Measurements from ENCODE around the gene RYR3. TPM values are rescaled to one million over a fixed set of nuclear protein-coding genes. Genes with fewer than 3 reads are reported as not detected.

The RYR3 gene
- total and polyA plus RNA-seq, 9 donors = 11.9 to 48.1 (median 33.2) TPM

DNA sequence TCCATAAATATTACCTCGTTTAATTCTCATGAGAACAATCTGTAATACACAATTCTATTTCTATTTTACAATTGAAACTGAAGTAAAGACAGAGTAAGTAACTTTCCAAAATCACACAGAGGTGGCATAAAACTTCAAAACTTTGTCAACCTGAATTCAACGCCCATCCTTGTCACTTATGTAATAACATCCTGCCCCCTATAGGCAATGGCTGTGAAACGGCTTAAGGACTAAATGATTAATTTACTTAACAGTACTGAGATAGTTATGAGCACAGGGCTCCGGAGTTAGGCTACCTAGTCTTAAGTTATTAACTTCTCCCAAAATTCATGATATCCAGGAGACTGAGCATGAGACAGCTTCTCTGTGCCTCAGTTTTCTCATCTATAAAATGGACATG, 364.5 kb downstream of the RYR3 start:
- Histone ChIP-seq H3K36me3 (ENCODE audit: control insufficient read depth, insufficient read depth, low read length) (no peaks in the 10 kb centered on the region), H3K9me3 (replicated peaks; ENCODE audit: control insufficient read depth, low read depth, low read length) (no peaks in the 10 kb centered on the region), H3K4me1 (ENCODE audit: control insufficient read depth, insufficient read depth, low read length) (peaks cover 2% of the 10 kb centered on the region), H3K27me3 (ENCODE audit: control insufficient read depth, insufficient read depth, low read length) (no peaks in the 10 kb centered on the region), H3K27ac (ENCODE audit: low read length) (no peak overlapping the region), H3K4me3 (ENCODE audit: low read length) (no peak overlapping the region)
- 20% methylated on average over 1 of the region's 4 CpGs for WGBS (ENCODE audit: insufficient coverage)
- peak; percentile 5 for DNase-seq

DNA sequence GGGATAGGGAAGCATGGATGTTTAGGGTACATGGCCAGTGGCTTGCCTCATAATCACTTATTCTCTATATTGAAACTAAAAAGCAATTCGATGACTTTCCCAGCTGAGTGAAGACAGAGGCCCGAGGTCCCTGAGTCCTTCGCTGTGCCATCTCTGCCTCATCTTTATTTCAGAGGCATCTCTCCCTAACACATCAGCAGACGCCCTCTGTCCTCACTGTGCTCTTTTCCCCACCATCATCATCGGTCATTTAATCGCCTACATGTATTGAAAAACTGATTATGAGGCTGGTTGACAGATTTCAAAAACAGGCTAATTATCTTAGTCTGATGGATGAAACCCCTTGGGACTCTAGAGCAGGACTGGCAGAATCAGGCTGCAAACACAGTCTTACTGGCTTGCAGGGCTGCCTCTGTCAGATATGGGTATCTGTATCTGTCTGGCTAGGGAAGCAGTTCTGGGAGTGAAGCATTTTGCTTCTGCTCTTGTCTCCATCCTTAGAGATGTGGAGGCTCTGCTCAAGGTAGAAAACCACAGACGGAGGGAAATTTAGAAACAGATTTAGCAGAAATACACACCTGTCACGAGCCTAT, 366.6 kb downstream of the RYR3 start:
- WGBS (ENCODE audit: insufficient coverage) = 96% methylated on average over 4 of the region's 8 CpGs
- H3K4me1 ChIP-seq (ENCODE audit: control insufficient read depth, insufficient read depth, low read length) = peaks cover 2% of the 10 kb centered on the region
- H3K27me3 ChIP-seq (ENCODE audit: control insufficient read depth, insufficient read depth, low read length) = no peaks in the 10 kb centered on the region
- no peak overlapping the region for H3K4me3 ChIP-seq (ENCODE audit: low read length)
- DNase-seq = no peak
- H3K9me3 ChIP-seq (replicated peaks; ENCODE audit: control insufficient read depth, low read depth, low read length) = no peaks in the 10 kb centered on the region
- H3K27ac ChIP-seq (ENCODE audit: low read length) = no peak overlapping the region
- no peaks in the 10 kb centered on the region for H3K36me3 ChIP-seq (ENCODE audit: control insufficient read depth, insufficient read depth, low read length)

DNA sequence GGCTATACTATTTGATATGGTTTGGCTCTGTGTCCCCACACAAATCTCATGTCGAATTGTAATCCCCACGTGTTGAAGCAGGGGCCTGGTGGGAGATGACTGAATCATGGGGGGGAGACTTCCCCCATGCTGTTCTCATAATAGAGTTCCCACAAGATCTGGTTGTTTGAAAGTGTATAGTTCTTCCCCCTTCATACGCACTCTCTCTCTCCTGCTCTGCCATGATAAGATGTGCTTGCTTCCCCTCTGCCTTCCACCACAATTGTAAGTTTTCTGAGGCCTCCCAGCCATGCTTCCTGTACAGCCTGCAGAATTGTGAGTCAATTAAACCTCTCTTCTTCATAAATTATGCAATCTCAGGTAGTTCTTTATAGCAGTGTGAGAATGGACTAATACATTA, 367.4 kb downstream of the RYR3 start:
- H3K27ac ChIP-seq (ENCODE audit: low read length) = no peak overlapping the region
- H3K4me1 ChIP-seq (ENCODE audit: control insufficient read depth, insufficient read depth, low read length) = peaks cover 2% of the 10 kb centered on the region
- H3K27me3 ChIP-seq (ENCODE audit: control insufficient read depth, insufficient read depth, low read length) = no peaks in the 10 kb centered on the region
- H3K4me3 ChIP-seq (ENCODE audit: low read length) = no peak overlapping the region
- DNase-seq = no peak
- WGBS (ENCODE audit: insufficient coverage) = no CpG with 5 or more reads among the region's 3 CpGs
- no peaks in the 10 kb centered on the region for H3K36me3 ChIP-seq (ENCODE audit: control insufficient read depth, insufficient read depth, low read length)
- H3K9me3 ChIP-seq (replicated peaks; ENCODE audit: control insufficient read depth, low read depth, low read length) = no peaks in the 10 kb centered on the region

DNA sequence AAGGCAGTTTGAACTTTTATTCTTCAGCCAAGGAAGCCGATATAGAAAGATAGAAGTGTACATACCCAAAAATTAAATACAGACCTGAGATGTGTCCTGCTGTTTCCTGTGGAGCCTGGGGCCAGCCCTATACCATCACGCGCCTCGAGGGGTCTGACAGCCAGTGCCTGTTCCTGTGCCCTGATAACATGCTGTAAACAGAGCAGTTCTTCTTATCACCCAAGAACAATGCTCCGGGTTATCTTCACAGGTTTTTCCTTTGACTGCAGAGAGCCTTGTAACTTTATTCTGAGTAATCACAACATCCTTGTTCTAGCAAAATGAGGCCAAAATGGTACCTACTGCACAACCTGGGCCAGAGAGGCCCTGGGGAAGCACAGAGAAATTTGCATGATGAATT, 367.8 kb downstream of the RYR3 start:
- no peak overlapping the region for H3K27ac ChIP-seq (ENCODE audit: low read length)
- no peak for DNase-seq
- no peaks in the 10 kb centered on the region for H3K9me3 ChIP-seq (replicated peaks; ENCODE audit: control insufficient read depth, low read depth, low read length)
- no peaks in the 10 kb centered on the region for H3K27me3 ChIP-seq (ENCODE audit: control insufficient read depth, insufficient read depth, low read length)
- H3K4me3 ChIP-seq (ENCODE audit: low read length) = no peak overlapping the region
- H3K4me1 ChIP-seq (ENCODE audit: control insufficient read depth, insufficient read depth, low read length) = peaks cover 2% of the 10 kb centered on the region
- H3K36me3 ChIP-seq (ENCODE audit: control insufficient read depth, insufficient read depth, low read length) = no peaks in the 10 kb centered on the region
- WGBS (ENCODE audit: insufficient coverage) = 53% methylated on average over 4 of the region's 5 CpGs

DNA sequence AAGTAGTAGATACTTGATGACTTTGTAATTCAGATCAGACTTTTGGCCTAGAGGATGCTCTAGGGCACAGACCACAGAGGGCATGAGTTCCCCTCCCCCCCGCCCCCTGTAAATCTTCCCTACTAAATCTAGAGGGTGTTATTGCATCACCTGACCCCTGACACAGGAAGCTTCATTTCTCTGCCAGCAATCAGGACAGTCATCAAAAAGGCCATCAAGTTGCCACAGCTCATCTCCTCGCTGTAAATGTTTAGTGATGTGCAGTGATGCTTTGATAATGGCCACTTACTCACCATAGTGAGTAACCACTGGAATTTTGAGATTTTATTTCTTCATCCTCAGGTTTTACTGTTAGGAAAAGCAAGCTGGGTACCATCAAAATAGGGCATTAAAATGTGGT, 368.3 kb downstream of the RYR3 start:
- Histone ChIP-seq H3K4me1 (ENCODE audit: control insufficient read depth, insufficient read depth, low read length) (peaks cover 2% of the 10 kb centered on the region), H3K27ac (ENCODE audit: low read length) (no peak overlapping the region), H3K27me3 (ENCODE audit: control insufficient read depth, insufficient read depth, low read length) (no peaks in the 10 kb centered on the region), H3K4me3 (ENCODE audit: low read length) (no peak overlapping the region), H3K9me3 (replicated peaks; ENCODE audit: control insufficient read depth, low read depth, low read length) (no peaks in the 10 kb centered on the region), H3K36me3 (ENCODE audit: control insufficient read depth, insufficient read depth, low read length) (no peaks in the 10 kb centered on the region)
- no CpG with 5 or more reads among the region's 2 CpGs for WGBS (ENCODE audit: insufficient coverage)
- no peak for DNase-seq

DNA sequence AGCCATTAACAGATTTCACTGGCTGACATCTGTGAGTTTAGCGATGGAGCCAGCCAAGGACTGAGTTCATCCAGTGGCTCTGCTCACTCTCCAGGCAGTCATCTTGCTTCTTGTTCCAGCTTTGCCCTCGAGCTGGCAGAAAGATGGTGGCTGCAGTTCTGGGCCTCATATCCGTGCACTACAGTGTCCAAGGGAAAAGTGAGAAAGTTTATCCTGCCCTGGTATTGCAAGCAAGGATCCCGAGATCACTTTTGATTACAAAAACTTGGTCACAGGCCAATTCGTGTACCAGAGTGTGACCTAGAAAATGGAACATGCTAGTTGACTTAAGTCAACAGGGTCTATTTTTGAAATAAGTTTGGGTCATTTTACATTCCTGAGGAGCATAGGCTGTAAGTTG, 369.6 kb downstream of the RYR3 start:
- H3K27me3 ChIP-seq (ENCODE audit: control insufficient read depth, insufficient read depth, low read length) = no peaks in the 10 kb centered on the region
- no peak for DNase-seq
- H3K27ac ChIP-seq (ENCODE audit: low read length) = no peak overlapping the region
- no peaks in the 10 kb centered on the region for H3K36me3 ChIP-seq (ENCODE audit: control insufficient read depth, insufficient read depth, low read length)
- H3K4me3 ChIP-seq (ENCODE audit: low read length) = no peak overlapping the region
- H3K4me1 ChIP-seq (ENCODE audit: control insufficient read depth, insufficient read depth, low read length) = peaks cover 2% of the 10 kb centered on the region
- WGBS (ENCODE audit: insufficient coverage) = 69% methylated on average over 5 of the region's 5 CpGs
- H3K9me3 ChIP-seq (replicated peaks; ENCODE audit: control insufficient read depth, low read depth, low read length) = no peaks in the 10 kb centered on the region

DNA sequence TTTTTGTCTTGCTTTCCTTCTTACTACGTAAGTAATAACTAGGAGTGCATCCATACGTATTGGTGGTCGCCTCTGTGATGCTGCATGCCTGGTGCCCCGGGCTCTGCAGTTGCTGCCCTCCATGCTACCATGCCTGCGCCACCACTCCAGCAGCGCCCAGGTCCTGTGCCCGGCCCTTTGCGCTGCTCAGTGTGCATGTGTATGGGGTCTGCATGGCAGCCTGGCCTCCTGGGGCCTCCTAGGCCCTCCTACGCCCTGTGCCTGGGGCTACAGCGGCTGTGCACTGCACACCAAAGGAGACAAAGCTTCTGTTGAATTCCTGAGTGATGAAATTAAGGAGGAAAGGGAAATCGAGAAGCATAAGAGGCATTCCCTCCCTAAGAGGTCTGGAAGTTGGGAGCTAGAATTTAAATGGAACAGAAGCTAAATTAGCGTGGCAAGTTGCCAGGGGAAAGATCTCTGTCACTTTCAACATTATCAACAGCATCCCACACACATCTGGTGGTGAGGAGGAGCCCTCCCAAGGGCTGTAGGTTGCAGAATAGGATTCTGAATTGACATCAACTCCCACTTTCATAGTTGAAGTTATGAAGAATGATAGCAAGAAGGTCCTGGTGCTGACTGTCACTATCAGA, 382.5 kb downstream of the RYR3 start:
- WGBS (ENCODE audit: insufficient coverage) = 59% methylated on average over 7 of the region's 12 CpGs
- Histone ChIP-seq H3K4me3 (ENCODE audit: low read length) (no peak overlapping the region), H3K9me3 (replicated peaks; ENCODE audit: control insufficient read depth, low read depth, low read length) (no peaks in the 10 kb centered on the region), H3K4me1 (ENCODE audit: control insufficient read depth, insufficient read depth, low read length) (no peaks in the 10 kb centered on the region), H3K27ac (ENCODE audit: low read length) (no peak overlapping the region), H3K36me3 (ENCODE audit: control insufficient read depth, insufficient read depth, low read length) (no peaks in the 10 kb centered on the region), H3K27me3 (ENCODE audit: control insufficient read depth, insufficient read depth, low read length) (no peaks in the 10 kb centered on the region)
- no peak for DNase-seq

DNA sequence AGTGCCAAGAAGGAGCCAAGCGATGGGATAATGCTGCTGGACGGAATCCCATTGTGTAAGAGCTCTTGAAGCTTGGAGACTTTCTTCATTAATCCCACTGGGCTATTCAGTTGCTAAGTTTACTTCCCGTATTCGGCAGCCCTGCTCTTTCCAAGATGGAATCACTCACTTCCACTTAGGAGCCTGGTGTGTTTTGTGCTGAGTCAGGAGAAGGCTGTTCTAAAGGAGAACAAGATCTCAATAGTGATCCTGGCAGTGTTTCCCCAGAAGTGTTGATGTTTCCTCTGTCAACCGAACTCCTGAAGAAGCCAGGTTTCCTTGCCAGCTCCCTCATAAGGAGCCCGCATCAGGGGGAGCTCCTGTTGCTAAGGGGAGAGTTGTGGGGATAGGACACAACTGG, 387.4 kb downstream of the RYR3 start:
- no CpG with 5 or more reads among the region's 6 CpGs for WGBS (ENCODE audit: insufficient coverage)
- no peaks in the 10 kb centered on the region for H3K9me3 ChIP-seq (replicated peaks; ENCODE audit: control insufficient read depth, low read depth, low read length)

DNA sequence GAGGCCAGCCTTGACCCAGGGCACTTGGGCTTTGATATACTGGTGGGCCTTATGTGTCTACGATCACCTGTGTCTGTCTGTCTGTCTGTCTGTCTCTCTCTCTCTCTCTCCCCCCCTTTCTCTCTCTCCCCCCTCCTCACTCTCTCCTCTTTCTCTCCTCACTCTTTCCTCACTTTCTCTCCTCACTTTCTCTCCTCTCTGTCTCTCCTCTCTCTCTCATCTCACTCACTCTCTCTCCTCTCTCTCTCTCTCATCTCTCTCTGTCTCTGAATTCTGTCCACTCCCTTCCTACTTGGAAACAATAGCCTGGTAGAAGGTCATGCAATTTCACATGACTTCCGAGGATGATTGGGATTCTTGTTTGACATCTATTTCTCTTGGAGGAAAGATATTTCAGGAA, 388.4 kb downstream of the RYR3 start:
- no peak overlapping the region for H3K4me3 ChIP-seq (ENCODE audit: low read length)
- no peaks in the 10 kb centered on the region for H3K4me1 ChIP-seq (ENCODE audit: control insufficient read depth, insufficient read depth, low read length)
- H3K9me3 ChIP-seq (replicated peaks; ENCODE audit: control insufficient read depth, low read depth, low read length) = no peaks in the 10 kb centered on the region
- WGBS (ENCODE audit: insufficient coverage) = 86% methylated on average over 1 of the region's 2 CpGs
- no peak for DNase-seq
- H3K36me3 ChIP-seq (ENCODE audit: control insufficient read depth, insufficient read depth, low read length) = peaks cover 3% of the 10 kb centered on the region
- H3K27ac ChIP-seq (ENCODE audit: low read length) = no peak overlapping the region
- no peaks in the 10 kb centered on the region for H3K27me3 ChIP-seq (ENCODE audit: control insufficient read depth, insufficient read depth, low read length)

More for the DNA sequence above, 387.4 kb downstream of the RYR3 start:
- DNase-seq = peak; percentile 20
- Histone ChIP-seq H3K4me1 (ENCODE audit: control insufficient read depth, insufficient read depth, low read length) (no peaks in the 10 kb centered on the region), H3K27ac (ENCODE audit: low read length) (no peak overlapping the region), H3K36me3 (ENCODE audit: control insufficient read depth, insufficient read depth, low read length) (peaks cover 3% of the 10 kb centered on the region), H3K27me3 (ENCODE audit: control insufficient read depth, insufficient read depth, low read length) (no peaks in the 10 kb centered on the region), H3K4me3 (ENCODE audit: low read length) (no peak overlapping the region)

DNA sequence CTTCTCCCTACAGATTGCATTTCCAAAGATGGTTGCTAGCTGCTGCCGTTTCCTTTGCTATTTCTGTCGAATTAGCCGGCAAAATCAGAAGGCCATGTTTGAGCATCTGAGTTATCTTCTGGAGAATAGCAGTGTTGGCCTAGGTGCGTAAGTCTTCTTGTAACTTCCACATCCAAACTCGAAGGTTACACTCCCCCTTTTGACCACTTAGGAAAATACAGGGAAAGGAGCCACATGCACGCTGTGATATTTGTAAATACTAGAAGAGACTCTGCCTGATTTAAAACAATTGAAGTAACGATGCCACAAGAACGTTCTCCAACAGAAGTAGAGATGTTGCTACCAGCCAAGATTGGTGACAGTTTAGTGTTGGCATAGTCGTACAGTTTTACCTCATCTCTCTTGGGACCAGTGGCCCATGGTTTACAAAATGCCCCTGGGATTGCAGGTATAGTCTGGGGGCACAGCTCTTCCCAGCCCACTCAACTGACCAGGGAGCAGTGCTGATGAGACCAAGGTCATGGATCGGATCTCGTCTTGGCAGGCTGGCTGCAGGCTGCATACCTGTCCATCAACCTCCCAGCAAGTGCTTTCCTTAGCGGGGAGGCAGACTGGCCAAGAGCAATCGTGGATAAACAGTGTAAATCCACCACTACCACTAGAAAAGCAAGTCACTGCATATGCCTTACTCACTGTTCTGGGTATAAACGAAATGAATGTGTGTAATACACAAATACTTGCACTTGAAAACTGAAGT, 389.1 kb downstream of the RYR3 start:
- DNase-seq = peak; percentile 12
- WGBS (ENCODE audit: insufficient coverage) = 69% methylated on average over 5 of the region's 14 CpGs
- H3K4me1 ChIP-seq (ENCODE audit: control insufficient read depth, insufficient read depth, low read length) = no peaks in the 10 kb centered on the region
- no peak overlapping the region for H3K27ac ChIP-seq (ENCODE audit: low read length)
- peaks cover 3% of the 10 kb centered on the region for H3K36me3 ChIP-seq (ENCODE audit: control insufficient read depth, insufficient read depth, low read length)
- H3K9me3 ChIP-seq (replicated peaks; ENCODE audit: control insufficient read depth, low read depth, low read length) = no peaks in the 10 kb centered on the region
- no peaks in the 10 kb centered on the region for H3K27me3 ChIP-seq (ENCODE audit: control insufficient read depth, insufficient read depth, low read length)
- H3K4me3 ChIP-seq (ENCODE audit: low read length) = no peak overlapping the region
